HG03571 (cell line): Measurements from ENCODE around the gene PRND.
"Not testable (repeated sequence)": the region's sequence is repeated elsewhere in the genome, so short reads cannot be mapped to it uniquely, and the experiment has no call there.

Experiments used
- ATAC-seq: cut with Tn5 transposase; IDR thresholded peaks from one replicate; pipeline ENCODE4 v1.9.1; 2021; ENCODE audit not compliant: unreplicated experiment

The PRND gene

DNA sequence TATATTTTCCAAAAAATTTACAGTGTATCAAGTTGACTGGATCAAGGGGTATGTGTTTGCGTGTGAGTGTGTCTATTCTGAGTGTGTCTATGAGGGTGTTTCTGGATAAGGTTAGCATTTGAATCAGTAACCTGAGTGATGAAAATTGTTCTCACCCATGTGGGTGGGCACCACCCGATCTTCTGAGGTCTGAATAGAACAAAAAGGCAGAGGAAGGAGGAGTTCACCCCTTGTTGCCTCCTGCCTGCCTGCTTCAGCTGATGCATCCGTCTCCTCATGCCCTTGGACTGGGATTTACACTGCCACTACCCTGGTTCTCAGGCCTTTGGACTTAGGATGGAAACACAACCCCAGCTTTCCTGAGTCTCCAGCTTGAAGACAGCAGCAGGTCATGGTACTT lies 13.7 kb upstream of the PRND start:
- ATAC-seq = no peak

DNA sequence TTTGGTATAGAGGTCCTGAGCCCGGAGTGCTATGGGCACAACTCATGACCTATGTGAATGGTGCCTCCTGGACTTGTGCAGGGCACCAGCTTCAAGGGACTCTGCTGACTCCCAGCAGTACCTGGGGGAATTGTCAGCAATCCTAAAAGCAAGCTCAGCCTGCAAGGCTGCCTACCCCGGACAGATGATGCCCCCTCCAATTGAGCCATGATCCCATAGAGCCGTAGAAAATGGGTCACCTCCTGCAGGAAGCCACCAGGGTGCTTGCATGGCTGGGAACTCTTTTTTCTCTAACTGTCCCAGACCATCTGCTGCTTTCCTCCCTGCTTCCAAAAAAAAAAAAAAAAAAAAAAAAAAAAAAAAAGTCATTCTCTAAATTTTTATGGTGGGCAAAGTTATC lies 12.9 kb upstream of the PRND start:
- ATAC-seq = no peak

DNA sequence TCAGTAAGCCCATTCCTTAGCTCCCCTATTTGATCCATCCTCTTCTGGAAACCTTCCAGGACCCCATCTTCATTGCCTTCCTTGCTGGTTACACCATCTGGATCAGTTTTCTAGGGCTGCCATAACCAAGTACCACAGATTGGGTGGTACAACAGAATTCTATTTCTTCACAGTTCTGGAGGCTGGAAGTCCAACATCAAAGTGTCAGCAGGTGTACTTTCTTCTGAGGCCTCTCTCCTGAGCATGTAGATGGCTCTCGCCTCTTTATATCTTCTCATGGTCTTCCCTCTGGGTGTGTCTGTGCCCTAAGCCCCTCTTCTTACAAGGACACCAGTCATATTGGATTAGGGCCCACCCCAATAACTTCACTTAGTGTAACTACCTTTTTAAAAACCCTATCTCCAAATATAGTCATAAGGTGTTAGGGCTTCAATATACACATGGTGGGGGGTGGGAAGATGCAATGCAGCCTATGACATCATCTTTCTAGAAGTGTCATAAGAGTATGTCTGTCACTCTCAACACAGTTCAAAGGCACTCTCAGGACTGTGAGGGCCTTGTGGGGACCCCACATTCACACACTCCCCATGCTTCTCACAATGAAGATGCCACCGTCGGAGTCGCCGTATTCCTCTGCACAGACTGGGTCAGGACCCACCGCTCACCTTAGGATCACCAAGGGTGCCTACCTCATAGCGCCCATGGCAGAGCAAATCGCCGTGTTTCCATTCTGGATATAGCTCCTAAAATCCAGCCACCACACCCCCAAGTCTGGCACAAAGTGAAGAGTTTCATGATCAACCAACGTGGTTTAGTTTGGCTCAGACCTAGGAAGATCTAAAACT lies 12.2 kb upstream of the PRND start:
- no peak for ATAC-seq

DNA sequence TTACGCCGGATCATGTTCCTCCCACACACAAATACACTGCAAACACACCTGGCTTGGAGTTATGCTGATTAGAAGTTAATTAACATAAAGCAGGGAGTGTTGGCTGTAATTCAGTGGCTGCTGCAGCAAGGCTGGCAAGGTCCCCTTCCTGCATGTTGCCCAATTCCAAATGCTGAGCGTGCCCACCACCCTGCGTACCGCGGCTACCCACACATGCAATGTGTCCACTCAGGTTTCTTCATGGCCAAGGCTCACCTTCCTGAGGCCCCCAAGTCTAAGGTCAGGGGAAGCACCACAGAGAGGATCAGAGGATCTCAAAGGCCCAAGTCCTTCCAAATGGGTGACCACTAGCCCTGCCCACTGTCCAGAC lies 11.6 kb upstream of the PRND start:
- no peak for ATAC-seq

DNA sequence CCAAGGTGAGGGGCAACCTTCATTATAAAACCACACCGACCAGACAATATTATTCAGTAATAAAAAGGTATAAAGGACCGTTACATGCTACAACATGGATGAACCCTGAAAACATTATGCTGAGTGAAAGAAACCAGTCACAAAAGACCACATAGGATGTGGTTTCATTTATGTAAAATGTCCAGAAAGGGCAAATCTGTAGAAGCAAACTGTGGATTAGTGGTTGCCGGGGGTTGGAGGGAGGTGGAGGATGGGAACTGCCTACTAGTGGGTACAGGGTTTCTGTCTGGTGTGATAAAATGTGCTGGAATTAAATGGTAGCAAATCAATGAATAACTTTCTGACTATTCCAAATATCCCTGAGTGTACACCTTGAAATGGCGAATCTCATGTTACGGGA lies 10.2 kb upstream of the PRND start:
- no peak for ATAC-seq

DNA sequence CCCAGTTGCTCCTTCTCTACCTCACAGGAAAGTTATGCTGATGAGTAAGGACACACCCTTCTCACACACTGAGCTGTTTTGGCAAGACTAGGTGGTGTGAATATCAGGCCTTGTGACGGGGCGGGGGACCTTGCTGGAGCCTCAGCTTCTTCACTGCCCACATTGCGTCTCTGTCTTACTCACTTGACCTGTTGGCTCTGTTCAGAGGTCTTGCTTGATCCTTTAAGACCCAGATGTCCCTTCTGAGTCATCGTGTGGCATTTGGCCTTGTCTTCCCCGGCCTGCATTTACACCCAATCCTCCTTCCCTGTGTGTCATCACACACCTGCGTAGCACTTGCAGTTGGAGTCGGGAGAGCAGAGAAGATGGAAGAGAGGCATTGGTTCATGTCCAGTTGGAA lies 8.3 kb upstream of the PRND start:
- no peak for ATAC-seq

DNA sequence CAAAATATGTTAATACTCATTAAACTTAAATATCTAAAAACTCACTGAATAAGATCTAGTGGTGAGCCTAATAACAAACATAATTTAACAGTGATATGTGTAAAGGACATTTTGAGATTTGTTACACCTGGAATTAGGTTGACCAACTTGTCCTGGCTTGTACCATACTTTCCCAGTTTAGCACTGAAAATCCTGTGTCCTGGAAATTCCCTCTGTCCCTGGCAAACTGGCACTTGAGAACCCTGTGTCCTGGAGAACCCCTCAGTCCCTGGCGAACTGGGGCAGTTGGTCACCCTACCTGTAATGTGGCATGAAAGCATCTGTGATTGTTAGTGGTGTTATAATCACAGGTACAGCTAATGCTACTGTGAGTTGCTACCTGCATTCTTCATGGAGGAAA lies 6.9 kb upstream of the PRND start:
- no peak for ATAC-seq

DNA sequence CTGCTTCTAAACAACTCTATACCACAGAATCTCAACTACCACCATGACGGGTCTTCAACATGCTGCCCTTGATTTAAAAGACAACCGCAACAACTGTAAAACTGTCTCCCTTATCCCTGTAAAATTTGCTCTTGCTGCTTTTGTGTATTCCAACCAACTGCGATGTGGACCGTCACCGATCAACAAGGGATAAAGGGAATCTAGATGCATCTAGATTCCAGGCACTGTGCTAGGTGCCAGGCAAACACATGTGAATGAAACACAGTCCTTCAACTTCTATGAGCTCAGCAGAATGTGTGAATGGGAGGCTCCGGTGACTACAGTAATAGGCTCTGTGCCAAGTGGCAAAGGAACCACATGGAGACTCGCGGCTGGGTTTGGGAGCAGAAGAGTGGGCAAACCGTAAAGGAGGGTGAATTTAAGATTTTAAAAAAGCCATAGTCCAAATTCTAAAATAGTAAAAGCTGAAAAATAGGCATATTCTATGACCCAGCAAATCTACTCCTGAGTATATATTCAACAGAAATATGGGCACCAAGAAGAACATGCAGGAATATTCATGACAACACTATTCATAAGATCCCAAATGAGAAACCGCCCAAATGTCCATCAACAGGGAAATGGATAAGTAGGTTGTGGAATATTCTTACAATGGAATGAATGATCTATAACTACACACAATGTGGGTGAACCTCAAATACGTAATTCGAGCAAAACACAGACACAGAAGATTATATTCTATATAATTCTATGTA lies 3.7 kb upstream of the PRND start:
- no peak for ATAC-seq

DNA sequence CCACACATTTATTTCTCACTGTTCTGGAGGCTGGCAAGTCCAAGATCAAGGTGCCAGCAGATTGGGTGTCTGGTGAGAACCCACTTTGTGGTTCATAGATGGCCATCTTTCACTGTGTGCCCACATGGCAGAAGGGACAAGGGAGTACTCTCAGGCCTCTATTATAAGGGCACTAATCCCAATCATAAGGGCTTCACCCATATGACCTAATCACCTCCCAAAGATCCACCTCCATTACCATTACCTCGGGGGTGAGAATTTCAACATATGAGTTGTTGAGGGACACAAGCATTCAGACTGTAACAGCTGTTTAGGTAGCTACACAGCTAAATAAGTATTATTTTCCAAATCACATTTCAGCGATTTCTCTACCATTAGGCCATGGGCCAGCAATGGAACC lies 2.5 kb upstream of the PRND start:
- ATAC-seq = no peak

DNA sequence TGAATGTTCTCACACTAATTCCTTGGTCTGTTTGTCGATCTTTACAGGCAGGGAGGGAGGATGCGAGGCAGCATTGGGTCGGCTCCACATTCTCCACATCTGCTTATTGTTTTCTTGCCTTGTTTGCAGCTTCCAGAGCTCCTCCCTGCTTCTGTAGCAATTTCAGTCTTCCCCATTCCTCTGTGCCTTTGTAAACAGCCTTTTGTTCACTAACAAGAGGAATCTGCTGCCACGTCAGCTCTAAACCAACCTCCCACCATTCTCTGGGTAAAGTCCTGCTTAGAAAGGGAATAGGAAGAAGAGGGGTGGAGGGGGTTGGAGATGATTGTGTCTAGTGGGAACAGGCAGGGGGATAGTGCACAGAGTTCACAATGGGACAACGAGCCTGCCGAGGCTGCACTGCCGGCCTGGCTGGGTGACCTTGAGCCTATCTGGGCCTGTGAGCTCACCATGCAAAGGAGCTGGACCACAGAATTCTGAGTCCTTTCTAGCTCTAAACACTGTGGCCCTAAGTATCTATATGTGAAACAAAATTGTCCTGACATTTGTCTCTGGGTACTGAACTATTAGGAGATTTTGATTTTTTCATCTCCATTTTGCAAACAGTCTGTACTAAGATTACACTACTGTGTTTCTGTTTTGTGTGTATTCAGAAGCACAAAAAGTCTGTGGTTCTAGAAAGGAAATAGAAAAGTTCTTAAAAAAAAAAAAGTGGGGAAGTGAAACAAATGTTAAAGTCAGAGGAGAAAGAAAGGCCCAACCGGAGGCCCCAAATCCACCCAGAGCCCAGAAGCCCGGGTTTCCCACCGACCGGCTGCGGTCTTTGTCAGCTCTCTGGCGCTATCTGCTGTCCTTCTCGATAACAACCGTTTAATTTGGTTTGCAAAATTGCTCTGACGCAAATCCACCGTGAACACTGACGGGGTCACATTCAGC lies 1.4 kb upstream of the PRND start:
- ATAC-seq = peak; percentile 93

DNA sequence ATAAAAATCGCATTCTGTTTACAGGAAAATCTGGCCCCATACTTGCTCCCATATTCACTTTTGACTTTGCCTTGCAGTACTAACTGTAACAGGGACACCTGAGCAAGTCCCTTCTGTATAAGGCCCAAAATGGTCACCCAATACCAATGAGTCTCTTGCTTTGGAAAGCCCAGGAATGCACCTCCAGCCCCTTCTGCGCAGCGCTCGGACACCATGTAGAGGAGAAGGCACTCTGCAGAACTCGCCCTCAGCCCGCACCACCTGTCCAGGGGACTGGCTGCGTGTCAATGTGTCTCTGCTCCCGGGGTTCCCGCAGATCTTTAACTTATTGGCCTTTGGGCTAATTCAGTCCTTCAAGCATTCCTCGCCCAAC lies 746 bp upstream of the PRND start:
- ATAC-seq = no peak

DNA sequence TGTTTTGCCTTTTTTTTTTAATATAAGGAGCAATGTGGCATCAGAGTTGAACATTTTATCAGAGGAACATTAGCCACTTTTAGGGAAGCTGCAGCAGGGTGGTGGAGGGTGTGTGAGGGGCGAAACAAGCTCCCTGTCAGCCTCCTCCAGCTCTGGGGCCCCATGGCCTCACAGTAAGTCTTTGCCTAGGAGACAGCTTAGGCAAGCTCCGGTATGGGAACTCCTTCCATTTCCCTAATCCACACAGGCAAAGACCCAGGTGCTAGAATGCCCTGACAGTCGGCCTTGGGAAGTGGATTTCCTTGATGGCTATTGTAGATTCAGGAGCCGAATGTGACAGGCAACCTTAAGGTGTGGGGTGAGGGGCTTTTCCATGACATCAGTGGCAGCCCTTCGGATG lies 862 bp downstream of the PRND start:
- no peak for ATAC-seq

DNA sequence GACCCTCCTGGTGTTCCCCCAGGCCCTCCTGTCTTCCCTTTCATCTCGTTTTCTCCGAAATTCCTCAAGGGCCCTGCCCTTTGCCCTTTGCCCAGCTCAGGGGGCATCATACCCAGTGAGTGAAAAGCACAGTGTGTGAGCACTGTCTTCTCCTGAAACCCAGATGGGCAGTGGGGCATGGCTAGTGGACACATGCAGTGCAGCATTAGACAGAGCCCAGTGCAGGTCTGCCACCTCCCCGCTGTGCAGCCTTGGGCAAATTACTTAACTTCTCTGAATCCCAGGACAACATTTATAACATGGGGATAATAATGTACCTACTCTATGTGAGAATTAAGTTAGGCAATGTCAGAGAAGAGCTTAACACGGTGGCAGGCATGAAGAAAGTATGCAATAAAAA lies 1.3 kb downstream of the PRND start:
- no peak for ATAC-seq

DNA sequence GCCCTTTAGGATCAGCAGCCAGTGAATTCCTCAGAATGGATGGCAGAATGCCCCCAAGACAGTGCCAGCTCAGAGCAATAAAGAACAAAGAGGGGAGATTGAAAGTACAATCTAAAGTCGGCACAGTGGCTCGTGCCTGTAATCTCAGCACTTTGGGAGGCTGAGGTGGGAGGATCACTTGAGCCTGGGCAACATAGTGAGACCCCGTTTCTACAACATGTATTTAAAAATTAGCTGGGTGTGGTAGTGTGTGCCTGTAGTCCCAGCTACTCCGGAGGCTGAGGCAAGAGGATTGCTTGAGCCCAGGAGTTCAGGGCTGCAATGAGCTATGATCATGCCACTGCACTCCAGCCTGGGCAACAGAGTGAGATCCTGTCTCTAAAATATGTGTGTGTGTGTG lies 1.8 kb downstream of the PRND start:
- not testable (repeated sequence) for ATAC-seq

DNA sequence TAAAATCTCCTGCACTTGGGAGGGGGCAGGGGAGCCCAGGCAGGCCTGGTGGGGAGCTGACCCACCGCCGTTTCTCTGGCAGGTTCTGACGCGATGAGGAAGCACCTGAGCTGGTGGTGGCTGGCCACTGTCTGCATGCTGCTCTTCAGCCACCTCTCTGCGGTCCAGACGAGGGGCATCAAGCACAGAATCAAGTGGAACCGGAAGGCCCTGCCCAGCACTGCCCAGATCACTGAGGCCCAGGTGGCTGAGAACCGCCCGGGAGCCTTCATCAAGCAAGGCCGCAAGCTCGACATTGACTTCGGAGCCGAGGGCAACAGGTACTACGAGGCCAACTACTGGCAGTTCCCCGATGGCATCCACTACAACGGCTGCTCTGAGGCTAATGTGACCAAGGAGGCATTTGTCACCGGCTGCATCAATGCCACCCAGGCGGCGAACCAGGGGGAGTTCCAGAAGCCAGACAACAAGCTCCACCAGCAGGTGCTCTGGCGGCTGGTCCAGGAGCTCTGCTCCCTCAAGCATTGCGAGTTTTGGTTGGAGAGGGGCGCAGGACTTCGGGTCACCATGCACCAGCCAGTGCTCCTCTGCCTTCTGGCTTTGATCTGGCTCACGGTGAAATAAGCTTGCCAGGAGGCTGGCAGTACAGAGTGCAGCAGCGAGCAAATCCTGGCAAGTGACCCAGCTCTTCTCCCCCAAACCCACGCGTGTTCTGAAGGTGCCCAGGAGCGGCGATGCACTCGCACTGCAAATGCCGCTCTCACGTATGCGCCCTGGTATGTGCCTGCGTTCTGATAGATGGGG lies 3.0 kb downstream of the PRND start:
- no peak for ATAC-seq

DNA sequence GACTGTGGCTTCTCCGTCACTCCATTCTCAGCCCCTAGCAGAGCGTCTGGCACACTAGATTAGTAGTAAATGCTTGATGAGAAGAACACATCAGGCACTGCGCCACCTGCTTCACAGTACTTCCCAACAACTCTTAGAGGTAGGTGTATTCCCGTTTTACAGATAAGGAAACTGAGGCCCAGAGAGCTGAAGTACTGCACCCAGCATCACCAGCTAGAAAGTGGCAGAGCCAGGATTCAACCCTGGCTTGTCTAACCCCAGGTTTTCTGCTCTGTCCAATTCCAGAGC lies 3.5 kb downstream of the PRND start:
- no peak for ATAC-seq

DNA sequence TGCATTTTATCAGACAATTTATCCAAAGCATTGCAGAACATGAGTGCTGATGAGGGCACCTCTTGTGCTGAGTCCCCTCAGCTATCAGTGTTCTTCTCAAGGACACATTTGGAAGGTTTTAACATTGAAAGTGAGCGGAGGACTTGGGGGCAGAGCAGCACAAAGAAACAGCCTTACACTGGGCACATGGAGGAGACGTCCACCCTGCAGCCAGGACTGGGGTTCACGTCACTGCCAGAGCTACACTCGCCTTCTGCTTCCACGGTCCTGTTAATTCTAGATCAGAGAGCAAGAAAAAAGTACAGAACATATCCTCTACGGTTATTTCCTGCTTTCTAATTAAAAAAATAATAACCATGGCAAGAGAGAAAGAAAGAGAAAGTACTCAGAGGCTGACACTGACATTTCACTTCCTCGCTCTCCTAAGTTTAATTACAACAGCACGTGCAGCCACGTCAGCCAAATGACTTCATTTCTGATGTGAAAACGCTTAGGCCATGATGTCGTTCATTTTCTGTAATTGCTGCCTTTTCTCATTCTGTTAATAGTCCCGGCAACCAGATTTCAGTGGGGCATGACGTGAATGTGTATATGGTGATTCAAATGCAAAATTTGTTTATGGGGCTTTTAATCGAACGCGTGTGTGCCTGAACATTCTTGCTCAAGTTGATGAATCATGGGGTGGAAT lies 5.1 kb downstream of the PRND start:
- no peak for ATAC-seq

DNA sequence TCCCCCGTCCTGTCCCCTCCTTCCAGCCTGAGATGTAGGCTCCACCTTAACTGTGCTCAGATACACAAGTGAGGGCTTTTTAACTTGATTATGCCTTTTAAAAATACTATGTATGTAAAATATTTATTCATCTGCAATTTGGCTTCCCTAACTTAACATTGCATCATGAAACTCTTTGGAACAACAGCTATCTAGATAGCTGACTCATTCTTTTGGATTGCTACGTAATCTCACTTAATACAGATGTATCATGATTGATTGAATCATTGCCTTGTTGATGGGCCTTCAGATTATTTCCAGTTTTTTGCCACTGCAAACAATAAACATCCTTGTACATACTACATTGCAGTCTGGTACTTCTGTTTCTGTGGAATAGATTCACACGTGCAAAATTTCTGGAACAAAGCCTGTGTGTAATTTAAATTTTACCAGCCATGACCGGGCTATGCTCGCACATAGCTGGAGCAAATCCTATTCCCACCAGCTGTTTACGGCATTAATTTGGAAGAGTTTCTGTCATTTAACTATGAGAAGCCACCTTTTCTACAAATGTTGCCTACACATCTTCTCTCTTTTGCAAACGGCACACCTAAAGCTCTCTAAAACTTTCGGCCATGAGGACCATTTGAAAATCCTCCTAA lies 6.5 kb downstream of the PRND start:
- ATAC-seq = no peak

DNA sequence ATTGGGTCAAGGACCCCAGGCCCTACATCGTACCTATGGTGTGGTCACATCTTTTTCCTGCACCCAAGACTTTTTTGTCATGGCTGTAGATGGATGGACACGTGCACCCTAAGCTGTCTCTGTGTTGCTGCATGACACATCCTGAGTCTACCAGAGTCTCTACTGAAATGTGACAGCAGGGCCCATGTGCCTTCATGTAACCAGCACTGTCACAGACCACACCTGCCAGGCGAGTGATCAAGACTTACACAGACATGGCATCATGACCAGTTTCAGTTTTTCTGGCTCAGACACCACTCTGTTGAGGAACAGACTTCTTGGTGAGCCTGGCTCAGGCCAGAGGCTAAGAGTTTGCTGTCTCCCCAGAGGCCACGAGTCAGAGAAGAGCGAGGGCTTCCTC lies 7.6 kb downstream of the PRND start:
- no peak for ATAC-seq

DNA sequence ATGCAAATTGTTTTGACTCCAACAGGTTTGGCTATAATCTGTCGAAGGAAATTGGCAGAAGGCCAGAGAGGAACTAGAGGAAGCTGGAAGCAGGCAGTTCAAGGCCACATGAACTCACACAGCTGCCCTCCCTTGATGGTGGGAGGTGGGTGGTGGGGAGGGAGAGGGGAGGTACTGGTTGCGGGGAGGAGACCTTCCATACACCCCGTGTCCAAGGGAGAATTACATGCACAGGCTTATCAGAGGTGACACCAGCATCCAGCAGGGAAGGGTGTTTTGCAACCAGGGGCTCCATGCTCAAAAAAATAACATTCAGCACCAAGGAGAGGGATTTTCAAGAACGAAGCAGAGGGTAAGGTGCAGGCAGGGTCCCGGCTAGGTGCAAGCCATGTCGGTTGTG lies 9.1 kb downstream of the PRND start:
- ATAC-seq = no peak
